HUDEP-2 (cell line): Measurements from ENCODE around the gene IFNL2.

ENCODE experiments used
- DNase-seq, 76 experiments: peaks; one replicate each; lab custom pipeline; 2025; ENCODE audit not compliant: unreplicated experiment in 76 of 76; lab: John Stamatoyannopoulos, UW

IFNL2 gene

DNA sequence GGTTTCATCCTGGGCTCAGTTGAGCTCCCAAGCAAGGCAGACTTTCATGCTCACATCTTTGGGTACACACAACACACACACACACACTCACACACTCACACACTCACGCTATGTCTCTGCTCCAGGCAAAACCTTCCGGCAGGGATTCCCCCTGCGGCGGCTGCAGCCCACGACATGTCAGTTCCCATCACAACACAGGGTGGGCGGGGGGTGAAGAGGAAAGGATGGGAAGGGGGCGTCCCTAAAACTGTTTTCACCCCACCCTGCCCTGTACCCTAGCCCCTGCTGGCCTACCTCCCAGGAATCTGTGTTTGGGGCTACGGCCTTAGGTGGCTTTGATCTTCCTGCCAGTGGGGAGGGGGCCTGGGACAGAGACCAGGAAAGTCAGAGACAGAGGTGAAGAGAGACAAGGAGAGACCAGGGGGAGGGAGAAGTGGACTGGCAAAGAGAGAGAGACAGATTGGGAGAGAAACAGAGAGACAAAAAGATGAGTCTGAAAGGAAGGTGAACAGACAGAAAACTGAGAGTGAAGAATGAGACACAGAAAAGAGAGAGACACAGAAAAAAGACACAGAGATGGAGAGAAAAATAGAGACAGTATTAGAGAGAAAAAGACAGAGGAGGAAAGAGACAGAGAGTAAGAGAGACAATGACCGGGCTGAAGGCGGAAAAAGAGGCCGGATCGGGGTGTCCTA lies 48.6 kb downstream of the IFNL2 start:
- DNase-seq: no peak

- no peak for DNase-seq
Measured at GRCh38 chr19:39317476-39317875, 49.3 kb downstream of the IFNL2 start.

DNA sequence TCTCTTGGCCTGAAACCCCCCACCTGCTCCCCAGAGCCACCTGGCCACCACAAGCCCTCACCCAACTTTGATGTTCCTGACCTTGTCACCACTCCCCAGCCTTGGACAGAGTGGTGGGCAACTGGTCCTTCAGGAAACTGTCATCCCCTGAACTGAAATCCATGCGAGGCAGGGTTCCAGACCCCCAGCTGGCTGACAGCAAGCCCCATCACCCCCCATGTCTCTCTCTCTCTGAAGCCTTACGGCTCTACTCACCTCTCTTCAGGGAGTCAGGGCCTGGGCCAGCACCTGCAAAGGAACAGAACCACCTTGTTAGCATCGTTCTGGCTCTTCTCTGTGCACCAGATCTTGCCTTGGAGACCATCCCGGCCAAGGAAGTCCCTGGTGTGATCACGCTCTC lies 49.9 kb downstream of the IFNL2 start:
- DNase-seq: no peak

DNA sequence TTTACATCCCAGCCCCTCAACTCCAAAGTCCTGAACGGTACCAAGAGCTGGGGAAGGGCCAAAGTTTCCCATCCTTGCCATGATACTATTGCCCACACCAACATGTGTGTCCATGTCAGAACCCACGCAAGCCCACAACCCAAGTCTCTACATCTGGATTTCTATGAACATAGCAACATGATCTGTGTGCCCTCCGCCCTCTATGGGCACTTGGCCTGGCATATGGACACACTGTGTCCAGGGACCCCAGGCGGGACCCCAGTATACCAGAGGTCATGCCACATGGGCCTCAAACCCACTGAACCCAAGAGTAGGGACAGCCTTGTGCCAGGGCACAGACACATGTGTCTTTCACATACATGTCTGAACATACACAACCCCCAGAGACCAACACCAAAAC lies 50.5 kb downstream of the IFNL2 start:
- no peak for DNase-seq

DNA sequence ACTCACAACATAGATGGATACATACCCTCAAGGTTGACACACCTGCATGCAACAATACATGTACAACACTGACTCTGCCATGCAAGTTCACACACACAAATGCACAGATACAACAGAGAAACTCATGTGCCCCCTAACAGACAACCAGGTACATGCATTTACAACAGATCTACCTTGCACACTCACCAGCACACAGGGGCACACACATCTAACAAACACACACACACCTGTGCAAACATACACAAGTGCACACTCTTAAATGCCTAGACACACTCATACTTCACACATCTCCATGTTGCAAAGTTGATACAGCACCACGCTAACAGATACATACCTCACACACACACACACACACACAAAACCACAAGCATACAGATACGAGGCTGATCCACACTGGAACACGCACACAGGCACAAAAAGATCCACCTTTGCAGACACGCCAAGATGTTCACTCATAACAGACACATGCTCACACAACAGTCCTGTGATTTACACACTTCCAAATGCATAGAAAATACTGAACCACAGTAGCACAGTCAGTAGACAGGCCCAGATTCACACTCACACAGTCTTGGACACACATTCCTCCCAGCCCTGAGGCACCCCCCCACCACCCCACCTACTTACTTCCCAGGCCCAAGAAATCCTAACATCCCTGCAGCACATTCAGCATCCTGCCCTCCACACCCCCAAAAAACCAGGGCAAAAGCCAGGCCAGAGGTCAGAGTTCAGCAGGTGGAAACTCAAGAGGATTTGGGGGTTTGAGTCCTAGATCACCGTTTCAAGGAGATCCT lies 51.1 kb downstream of the IFNL2 start:
- no peak for DNase-seq
